Raji (cell line): Measurements from ENCODE around the gene PDE4D.

ENCODE experiments used
- POLR2A ChIP-seq: IDR thresholded peaks from 2 replicates; pipeline ENCODE4 v1.6.1; 2011; ENCODE audit warnings: low read depth, low read length, control low read depth; ENCODE audit not compliant: insufficient read depth

PDE4D gene

GRCh38 chr5:59287884-59288283 lies 605.6 kb downstream of the PDE4D start:
- no peak for TF ChIP-seq POLR2A

- no peak for TF ChIP-seq POLR2A
These were observed 606.2 kb downstream of the PDE4D start for GRCh38 chr5:59287361-59287760.

- no peak for TF ChIP-seq POLR2A
These were observed 607.0 kb downstream of the PDE4D start for GRCh38 chr5:59286510-59286909.

- no peak for TF ChIP-seq POLR2A
These were observed 608.1 kb downstream of the PDE4D start for GRCh38 chr5:59285300-59286016.

- TF ChIP-seq POLR2A: no peak
These were observed 610.8 kb downstream of the PDE4D start for GRCh38 chr5:59282726-59283125.

- no peak for TF ChIP-seq POLR2A
These were observed 613.5 kb downstream of the PDE4D start for GRCh38 chr5:59279979-59280378.

- no peak for TF ChIP-seq POLR2A
These were observed 616.6 kb downstream of the PDE4D start for GRCh38 chr5:59276917-59277372.

GRCh38 chr5:59276325-59276675 lies 617.2 kb downstream of the PDE4D start:
- no peak for TF ChIP-seq POLR2A

- TF ChIP-seq POLR2A: no peak
These were observed 617.8 kb downstream of the PDE4D start for GRCh38 chr5:59275510-59276324.

GRCh38 chr5:59275170-59275509 lies 618.4 kb downstream of the PDE4D start:
- no peak for TF ChIP-seq POLR2A

GRCh38 chr5:59274106-59274636 lies 619.4 kb downstream of the PDE4D start:
- no peak for TF ChIP-seq POLR2A

GRCh38 chr5:59272809-59273427 lies 620.6 kb downstream of the PDE4D start:
- no peak for TF ChIP-seq POLR2A

- TF ChIP-seq POLR2A: no peak
These were observed 624.6 kb downstream of the PDE4D start for GRCh38 chr5:59268756-59269415.

GRCh38 chr5:59267033-59267432 lies 626.5 kb downstream of the PDE4D start:
- TF ChIP-seq POLR2A: no peak

- TF ChIP-seq POLR2A: no peak
These were observed 627.1 kb downstream of the PDE4D start for GRCh38 chr5:59266410-59266809.
